ENCODE measurements around the gene PKLR. TPM values are rescaled to one million over a fixed set of nuclear protein-coding genes. Genes with fewer than 3 reads are reported as not detected.

The PKLR gene
- total RNA-seq, 1 experiment from 2014 or later: not detected

DNA sequence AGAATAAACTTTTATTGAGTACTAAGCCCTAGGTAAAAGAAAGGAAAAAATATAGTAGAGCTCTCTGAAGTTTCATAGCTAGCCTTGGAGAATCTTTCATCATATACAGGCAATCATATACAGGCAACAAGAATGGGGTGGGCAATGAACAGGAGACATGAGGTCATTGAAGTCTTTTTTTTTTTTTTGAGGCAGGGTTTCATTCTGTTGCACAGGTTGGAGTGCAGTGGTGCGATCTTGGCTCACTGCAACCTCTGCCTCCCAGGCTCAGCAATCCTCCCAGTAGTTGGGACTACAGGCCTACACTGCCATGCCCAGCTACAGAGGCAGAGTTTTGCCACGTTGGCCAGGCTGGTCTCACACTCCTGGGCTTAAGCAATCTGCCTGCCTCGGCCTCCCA is 41.6 kb upstream of the PKLR start:
- Histone ChIP-seq H3K14ac (ENCODE audit: insufficient read depth, low read length) (no peak overlapping the region), H2BK5ac (ENCODE audit: insufficient read length, low read length) (no peak overlapping the region), H3T11ph (ENCODE audit: low read length) (no peak overlapping the region), H2AFZ (ENCODE audit: low read length) (no peak overlapping the region), H3K9ac (ENCODE audit: extremely low read depth, insufficient read length, low read length) (no peak overlapping the region), H3K4me2 (ENCODE audit: insufficient read depth, insufficient read length, low read length) (no peak overlapping the region), H2BK15ac (ENCODE audit: low read depth, low read length) (no peak overlapping the region; the same call in 1 of the 2 replicates), H4K5ac (ENCODE audit: insufficient read length, low read depth, low read length) (no peak overlapping the region), H3K23me2 (ENCODE audit: insufficient read length, low read depth, low read length, poor library complexity, severe bottlenecking) (no peaks in the 10 kb centered on the region), H3K27ac (ENCODE audit: insufficient read length, low read depth, low read length) (no peak overlapping the region), H4K20me1 (ENCODE audit: control insufficient read depth, insufficient read depth, insufficient read length) (no peaks in the 10 kb centered on the region), H3K23ac (ENCODE audit: insufficient read length, low read depth, low read length) (no peak overlapping the region), H3K27me3 (ENCODE audit: insufficient read depth, low read length) (no peaks in the 10 kb centered on the region), H2AK5ac (ENCODE audit: insufficient read length, low read length) (no peak overlapping the region), H3K4me1 (ENCODE audit: insufficient read depth, low read length) (no peaks in the 10 kb centered on the region), H2BK120ac (ENCODE audit: low read depth, low read length, poor library complexity, severe bottlenecking) (no peak overlapping the region), H3K18ac (ENCODE audit: insufficient read length, low read depth, low read length) (no peak overlapping the region), H3K56ac (ENCODE audit: insufficient read length, low read depth, low read length) (no peak overlapping the region), H3K9me3 (ENCODE audit: control insufficient read depth, low read depth, low read length) (no peaks in the 10 kb centered on the region), H2BK20ac (ENCODE audit: low read depth, low read length, poor library complexity, severe bottlenecking) (no peak overlapping the region), H4K8ac (replicated peaks; ENCODE audit: insufficient read length, low read depth, low read length) (no peak overlapping the region), H4K91ac (ENCODE audit: insufficient read length, low read depth, low read length) (no peak overlapping the region), H2BK12ac (ENCODE audit: insufficient read length, low read depth, low read length) (no peak overlapping the region), H3K4ac (ENCODE audit: low read depth, low read length) (no peak overlapping the region), H3K79me2 (ENCODE audit: insufficient read depth, low read length) (no peaks in the 10 kb centered on the region), H3K79me1 (ENCODE audit: insufficient read depth, low read depth, low read length, poor library complexity, severe bottlenecking) (no peaks in the 10 kb centered on the region)
- Mint-ChIP-seq H3K27me3 (ENCODE audit: low read depth) (no peaks in the 10 kb centered on the region), H3K4me1 (no peaks in the 10 kb centered on the region), H3K4me3 (no peak overlapping the region), H3K27ac (no peak overlapping the region), H3K36me3 (ENCODE audit: insufficient read depth in 1 of 3, low read depth in 3 of 3) (peaks cover 24 to 79% (median 58%) of the 10 kb centered on the region in 3 experiments; a peak in 6 of 7 replicates), H3K9me3 (no peaks in the 10 kb centered on the region)
- DNase-seq: no peak
- WGBS (ENCODE audit: extremely low coverage, insufficient read length, low lambda C conversion rate): no CpG with 5 or more reads among the region's 3 CpGs
- TF ChIP-seq, protein P1, sequence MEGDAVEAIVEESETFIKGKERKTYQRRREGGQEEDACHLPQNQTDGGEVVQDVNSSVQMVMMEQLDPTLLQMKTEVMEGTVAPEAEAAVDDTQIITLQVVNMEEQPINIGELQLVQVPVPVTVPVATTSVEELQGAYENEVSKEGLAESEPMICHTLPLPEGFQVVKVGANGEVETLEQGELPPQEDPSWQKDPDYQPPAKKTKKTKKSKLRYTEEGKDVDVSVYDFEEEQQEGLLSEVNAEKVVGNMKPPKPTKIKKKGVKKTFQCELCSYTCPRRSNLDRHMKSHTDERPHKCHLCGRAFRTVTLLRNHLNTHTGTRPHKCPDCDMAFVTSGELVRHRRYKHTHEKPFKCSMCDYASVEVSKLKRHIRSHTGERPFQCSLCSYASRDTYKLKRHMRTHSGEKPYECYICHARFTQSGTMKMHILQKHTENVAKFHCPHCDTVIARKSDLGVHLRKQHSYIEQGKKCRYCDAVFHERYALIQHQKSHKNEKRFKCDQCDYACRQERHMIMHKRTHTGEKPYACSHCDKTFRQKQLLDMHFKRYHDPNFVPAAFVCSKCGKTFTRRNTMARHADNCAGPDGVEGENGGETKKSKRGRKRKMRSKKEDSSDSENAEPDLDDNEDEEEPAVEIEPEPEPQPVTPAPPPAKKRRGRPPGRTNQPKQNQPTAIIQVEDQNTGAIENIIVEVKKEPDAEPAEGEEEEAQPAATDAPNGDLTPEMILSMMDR (conservative IDR thresholded peaks at IDR 0.05): no peak
